GM06990 (cell line): Measurements from ENCODE around the gene PMPCA.

Source experiments
- DNase-seq: peaks from one replicate; pipeline ENCODE4 v3.0.0-alpha.2; 2011; ENCODE audit not compliant: insufficient read length; ENCODE audit errors: extremely low read depth
- H3K27me3 ChIP-seq: replicated peaks from 2 replicates; pipeline ENCODE4 v1.6.0; 2011; ENCODE audit warnings: low read length; ENCODE audit not compliant: control insufficient read depth, insufficient read depth
- H3K36me3 ChIP-seq: 2 replicates; pipeline ENCODE4 v1.5.1; 2011; ENCODE audit warnings: low read length; ENCODE audit not compliant: control insufficient read depth, insufficient read depth
- H3K4me3 ChIP-seq: replicated peaks from 2 replicates; pipeline ENCODE4 v1.5.1; 2011; ENCODE audit warnings: low read depth, mild to moderate bottlenecking, control low read depth, low read length
- CTCF ChIP-seq: IDR thresholded peaks from 2 replicates; pipeline ENCODE4 v1.5.1; 2011; ENCODE audit warnings: low read length, control low read depth, mild to moderate bottlenecking, inconsistent platforms; ENCODE audit not compliant: insufficient read depth, poor library complexity, severe bottlenecking

Gene PMPCA

GRCh38 chr9:136436055-136436634 is 25.7 kb downstream of the PMPCA start:
- peaks cover 11% of the 10 kb centered on the region for H3K36me3 ChIP-seq
- no peak for TF ChIP-seq CTCF
- no peaks in the 10 kb centered on the region for H3K27me3 ChIP-seq
- DNase-seq: no peak
- H3K4me3 ChIP-seq: no peak overlapping the region

GRCh38 chr9:136437430-136437829 is 27.0 kb downstream of the PMPCA start:
- peaks cover 20% of the 10 kb centered on the region for H3K36me3 ChIP-seq
- no peaks in the 10 kb centered on the region for H3K27me3 ChIP-seq
- TF ChIP-seq CTCF: no peak
- H3K4me3 ChIP-seq: peak overlapping the region; percentile 79
- no peak for DNase-seq

- Histone ChIP-seq H3K27me3 (no peaks in the 10 kb centered on the region), H3K36me3 (peaks cover 20% of the 10 kb centered on the region)
- TF ChIP-seq CTCF: no peak
Measured at GRCh38 chr9:136437839-136438547, 27.5 kb downstream of the PMPCA start.

GRCh38 chr9:136438548-136439480 is 28.4 kb downstream of the PMPCA start:
- Histone ChIP-seq H3K36me3 (peaks cover 20% of the 10 kb centered on the region), H3K27me3 (no peaks in the 10 kb centered on the region), H3K4me3 (peak overlapping the region; percentile 79)
- no peak for TF ChIP-seq CTCF
- DNase-seq: peak; percentile 81

More at GRCh38 chr9:136437839-136438547, 27.5 kb downstream of the PMPCA start:
- no peak for DNase-seq
- H3K4me3 ChIP-seq: peak overlapping the region; percentile 79

GRCh38 chr9:136439481-136440408 is 29.3 kb downstream of the PMPCA start, which contains the start of gene INPP5E:
Gene INPP5E (minus strand): TSS chr9:136439845. CDS start chr9:136439419, 426 bp downstream.
- TF ChIP-seq CTCF: peak; percentile 47
- Histone ChIP-seq H3K4me3 (peak within 1 kb of the TSS; percentile 79), H3K27me3 (no peaks in the 10 kb centered on the region), H3K36me3 (peaks cover 24% of the 10 kb centered on the region)
- peak; percentile 86 for DNase-seq
